T-helper 9 cell (primary cell): ENCODE data around the gene TBC1D9B.

Experiments used
- DNase-seq: peaks from one replicate; pipeline ENCODE4 v3.0.0-alpha.2; 2020

TBC1D9B gene

GRCh38 chr5:179868541-179868940 lies 39.2 kb downstream of the TBC1D9B start:
- DNase-seq, result no peak

- DNase-seq, result no peak
These were observed 40.2 kb downstream of the TBC1D9B start for GRCh38 chr5:179867476-179867875.

GRCh38 chr5:179867079-179867465 lies 40.6 kb downstream of the TBC1D9B start:
- DNase-seq, result no peak

- no peak for DNase-seq
These were observed 41.2 kb downstream of the TBC1D9B start for GRCh38 chr5:179866241-179867078.

GRCh38 chr5:179865491-179866240 lies 42.0 kb downstream of the TBC1D9B start:
- no peak for DNase-seq

- DNase-seq, result no peak
These were observed 43.0 kb downstream of the TBC1D9B start for GRCh38 chr5:179864686-179865085.

GRCh38 chr5:179863449-179864085 lies 44.1 kb downstream of the TBC1D9B start:
- no peak for DNase-seq

- DNase-seq, result no peak
These were observed 44.8 kb downstream of the TBC1D9B start for GRCh38 chr5:179862891-179863290.

GRCh38 chr5:179862296-179862695 lies 45.4 kb downstream of the TBC1D9B start:
- DNase-seq, result no peak

GRCh38 chr5:179860301-179860700 lies 47.4 kb downstream of the TBC1D9B start:
- DNase-seq, result no peak

- DNase-seq, result peak; percentile 79
These were observed 48.9 kb downstream of the TBC1D9B start, which contains the start of gene MRNIP for GRCh38 chr5:179858586-179859427. MRNIP (minus strand) TSS chr5:179858817; CDS start chr5:179858796, 21 bp downstream.

- DNase-seq, result peak; percentile 38
These were observed 49.5 kb downstream of the TBC1D9B start for GRCh38 chr5:179858241-179858585.

GRCh38 chr5:179854356-179854755 lies 53.3 kb downstream of the TBC1D9B start:
- no peak for DNase-seq

- DNase-seq, result no peak
These were observed 54.6 kb downstream of the TBC1D9B start for GRCh38 chr5:179852993-179853547.

GRCh38 chr5:179841621-179842020 lies 66.1 kb downstream of the TBC1D9B start:
- DNase-seq, result no peak

GRCh38 chr5:179840766-179841165 lies 66.9 kb downstream of the TBC1D9B start:
- DNase-seq, result no peak

GRCh38 chr5:179840321-179840720 lies 67.4 kb downstream of the TBC1D9B start:
- DNase-seq, result no peak

GRCh38 chr5:179839328-179840256 lies 68.1 kb downstream of the TBC1D9B start:
- no peak for DNase-seq

- no peak for DNase-seq
These were observed 70.4 kb downstream of the TBC1D9B start for GRCh38 chr5:179837076-179838011.
